Dermis blood vessel endothelial cell (primary cell): ENCODE results near the gene TMEM218. TPM values are rescaled to one million over a fixed set of nuclear protein-coding genes. Genes with fewer than 3 reads are reported as not detected.

ENCODE experiments used
- DNase-seq: peaks from one replicate; pipeline ENCODE4 v3.0.0; 2010
- total RNA-seq: library from RNA; depleted of rRNA; stranded (reverse); fragments of >200 nt; gene quantifications from 2 replicates; pipeline ENCODE4 v1.2.3, GENCODE V29; 2014

Gene TMEM218
- total RNA-seq, 1 donor from 2014 or later, result 24.2 TPM

- no peak for DNase-seq
Observed at GRCh38 chr11:125049164-125049792, 62.1 kb downstream of the TMEM218 start.

Other genes starting within 250 kb of the TMEM218 start
- 8.8 and 17.2 TPM in 2 replicates for gene ROBO3, start 246.2 kb downstream of the TMEM218 start, total RNA-seq
- 521 and 692 TPM in 2 replicates for gene ROBO4, start 213.8 kb downstream of the TMEM218 start, total RNA-seq
- gene HEPN1, start 192.4 kb downstream of the TMEM218 start, total RNA-seq, result not detected in 2 replicates
- gene HEPACAM, start 175.6 kb downstream of the TMEM218 start, total RNA-seq, result under 0.01 TPM in 1 of 2 replicates, not detected in the other
- 1.5 and 2.9 TPM in 2 replicates for gene CCDC15, start 157.4 kb downstream of the TMEM218 start, total RNA-seq
- gene SLC37A2, start 48.3 kb downstream of the TMEM218 start, total RNA-seq, result 0.51 and 0.70 TPM in 2 replicates
- gene PKNOX2, start 53.1 kb upstream of the TMEM218 start, total RNA-seq, result not detected in 2 replicates